ENCODE measurements around the gene CDH22. TPM values are rescaled to one million over a fixed set of nuclear protein-coding genes. Genes with fewer than 3 reads are reported as not detected.

CDH22 gene
- total and polyA plus RNA-seq, 2 experiments from 2014 or later: not detected

DNA sequence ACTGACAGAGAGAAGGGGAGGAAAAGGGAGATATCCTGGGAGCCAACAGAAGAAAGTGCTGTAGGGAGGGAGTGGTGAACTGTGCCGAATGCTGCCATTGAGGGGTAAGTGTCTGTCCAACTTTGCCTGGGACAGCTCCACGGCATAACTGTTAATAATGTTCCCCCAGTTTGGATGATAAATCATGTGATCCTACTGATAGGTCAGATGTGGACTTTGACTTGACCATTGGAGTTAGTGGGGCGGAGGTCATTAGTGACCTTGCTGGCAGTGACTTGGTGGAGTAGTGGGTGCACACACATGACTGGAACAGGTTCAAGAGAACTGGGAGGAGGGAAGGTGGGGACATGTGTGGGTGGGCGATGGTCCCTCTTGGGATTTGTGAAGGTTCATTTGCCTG, 50.4 kb downstream of the CDH22 start:
- Histone ChIP-seq H3K36me3 (no peaks in the 10 kb centered on the region), H3K4me1 (ENCODE audit: low read depth) (no peaks in the 10 kb centered on the region), H3K27ac (no peak overlapping the region), H3K27me3 (peaks cover 11% of the 10 kb centered on the region), H3K4me3 (no peak overlapping the region), H3K9me3 (ENCODE audit: low read depth) (no peaks in the 10 kb centered on the region)
- TF ChIP-seq, protein P1, sequence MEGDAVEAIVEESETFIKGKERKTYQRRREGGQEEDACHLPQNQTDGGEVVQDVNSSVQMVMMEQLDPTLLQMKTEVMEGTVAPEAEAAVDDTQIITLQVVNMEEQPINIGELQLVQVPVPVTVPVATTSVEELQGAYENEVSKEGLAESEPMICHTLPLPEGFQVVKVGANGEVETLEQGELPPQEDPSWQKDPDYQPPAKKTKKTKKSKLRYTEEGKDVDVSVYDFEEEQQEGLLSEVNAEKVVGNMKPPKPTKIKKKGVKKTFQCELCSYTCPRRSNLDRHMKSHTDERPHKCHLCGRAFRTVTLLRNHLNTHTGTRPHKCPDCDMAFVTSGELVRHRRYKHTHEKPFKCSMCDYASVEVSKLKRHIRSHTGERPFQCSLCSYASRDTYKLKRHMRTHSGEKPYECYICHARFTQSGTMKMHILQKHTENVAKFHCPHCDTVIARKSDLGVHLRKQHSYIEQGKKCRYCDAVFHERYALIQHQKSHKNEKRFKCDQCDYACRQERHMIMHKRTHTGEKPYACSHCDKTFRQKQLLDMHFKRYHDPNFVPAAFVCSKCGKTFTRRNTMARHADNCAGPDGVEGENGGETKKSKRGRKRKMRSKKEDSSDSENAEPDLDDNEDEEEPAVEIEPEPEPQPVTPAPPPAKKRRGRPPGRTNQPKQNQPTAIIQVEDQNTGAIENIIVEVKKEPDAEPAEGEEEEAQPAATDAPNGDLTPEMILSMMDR (IDR thresholded peaks at IDR 0.05; ENCODE audit: low read depth, low read length): no peak
- DNase-seq (ENCODE audit: low read depth in 1 of 2, low spot score in 1 of 2): no peak

DNA sequence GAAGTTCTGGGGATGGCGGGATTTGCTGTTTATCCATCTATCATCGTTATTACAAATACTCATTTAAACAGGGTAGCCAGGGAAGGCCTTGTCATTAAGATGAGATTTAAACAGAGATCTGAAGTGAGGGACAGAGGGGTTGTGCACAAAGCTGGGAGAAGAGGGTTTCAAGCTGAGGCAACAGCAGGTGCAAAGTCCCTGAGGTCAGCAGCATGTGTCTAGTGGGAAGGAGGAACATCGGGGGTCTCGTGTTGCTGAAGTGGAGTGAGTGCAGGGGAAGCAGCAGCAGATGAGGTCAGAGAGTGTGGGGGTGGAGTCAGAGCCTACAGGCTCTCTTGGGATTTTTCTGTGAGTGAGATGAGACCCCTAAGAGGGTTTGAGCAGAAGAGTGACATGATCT, 52.0 kb downstream of the CDH22 start:
- TF ChIP-seq, protein P1 (IDR thresholded peaks at IDR 0.05; ENCODE audit: low read depth, low read length): no peak
- no peaks in the 10 kb centered on the region for H3K36me3 ChIP-seq
- no peak overlapping the region for H3K4me3 ChIP-seq
- H3K4me1 ChIP-seq (ENCODE audit: low read depth): no peaks in the 10 kb centered on the region
- H3K27me3 ChIP-seq: peaks cover 27% of the 10 kb centered on the region
- no peaks in the 10 kb centered on the region for H3K9me3 ChIP-seq (ENCODE audit: low read depth)
- DNase-seq (ENCODE audit: low read depth in 1 of 2, low spot score in 1 of 2): no peak
- H3K27ac ChIP-seq: no peak overlapping the region

DNA sequence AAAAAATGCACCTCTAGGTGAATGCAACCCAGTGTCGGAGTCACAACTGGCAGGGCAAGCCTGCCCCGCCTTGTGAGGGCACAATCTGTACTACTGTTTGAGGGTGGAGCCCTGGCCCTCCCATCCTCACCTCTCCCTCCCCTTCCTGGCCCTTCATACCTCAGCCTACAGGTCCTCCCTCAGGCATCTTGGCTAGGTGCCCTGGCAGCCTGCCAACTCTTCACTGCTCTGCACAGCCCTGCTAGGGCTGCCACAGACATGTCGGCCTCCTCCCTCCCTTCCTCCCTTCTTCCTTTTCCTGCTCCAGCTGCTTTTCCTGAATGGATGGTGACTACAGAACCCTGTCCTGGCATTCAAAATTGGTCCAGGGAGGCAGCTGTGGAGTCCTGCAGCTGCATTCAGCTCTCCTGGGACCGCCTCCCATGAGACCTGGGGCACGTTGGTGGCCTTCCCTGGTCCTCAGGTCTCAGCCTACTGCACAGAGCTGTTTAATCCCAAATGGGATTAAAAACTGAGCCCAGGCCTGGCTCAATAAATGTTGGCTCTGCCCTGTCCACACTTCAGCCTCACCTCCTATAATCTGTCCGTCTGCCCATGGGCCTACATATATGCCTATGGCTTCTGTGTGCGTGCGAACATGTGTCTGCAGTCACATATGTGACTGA, 52.7 kb downstream of the CDH22 start:
- Histone ChIP-seq H3K27me3 (peaks cover 34% of the 10 kb centered on the region), H3K9me3 (ENCODE audit: low read depth) (no peaks in the 10 kb centered on the region), H3K4me3 (no peak overlapping the region), H3K36me3 (no peaks in the 10 kb centered on the region), H3K27ac (no peak overlapping the region), H3K4me1 (ENCODE audit: low read depth) (no peaks in the 10 kb centered on the region)
- TF ChIP-seq, protein P1 (IDR thresholded peaks at IDR 0.05; ENCODE audit: low read depth, low read length): no peak
- peak; percentile 61 to 88 for DNase-seq (ENCODE audit: low read depth in 1 of 2, low spot score in 1 of 2)

DNA sequence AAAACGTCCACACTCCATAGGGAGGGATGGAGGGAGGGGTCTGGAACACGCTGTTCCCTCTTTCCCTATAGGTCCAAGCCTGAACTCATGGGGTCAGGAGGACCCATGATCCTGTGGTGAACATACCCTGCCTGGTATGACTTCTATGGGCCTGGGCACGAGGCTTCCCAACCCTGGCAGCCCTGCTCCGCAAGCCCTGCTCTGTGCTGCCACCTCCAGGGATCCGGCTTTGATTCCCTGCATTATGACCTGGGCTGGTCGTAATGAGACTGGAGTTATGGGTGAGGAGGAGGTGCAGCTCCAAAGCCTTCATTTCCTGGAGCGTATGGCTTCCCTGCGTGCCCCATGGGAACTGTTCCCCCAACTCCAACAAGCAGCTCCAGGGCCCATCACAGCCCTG, 54.9 kb downstream of the CDH22 start:
- TF ChIP-seq, protein P1 (IDR thresholded peaks at IDR 0.05; ENCODE audit: low read depth, low read length): peak; percentile 29
- peaks cover 49% of the 10 kb centered on the region for H3K27me3 ChIP-seq
- no peaks in the 10 kb centered on the region for H3K9me3 ChIP-seq (ENCODE audit: low read depth)
- no peak overlapping the region for H3K27ac ChIP-seq
- H3K4me3 ChIP-seq: no peak overlapping the region
- no peaks in the 10 kb centered on the region for H3K4me1 ChIP-seq (ENCODE audit: low read depth)
- no peak for DNase-seq (ENCODE audit: low read depth in 1 of 2, low spot score in 1 of 2)
- H3K36me3 ChIP-seq: no peaks in the 10 kb centered on the region

DNA sequence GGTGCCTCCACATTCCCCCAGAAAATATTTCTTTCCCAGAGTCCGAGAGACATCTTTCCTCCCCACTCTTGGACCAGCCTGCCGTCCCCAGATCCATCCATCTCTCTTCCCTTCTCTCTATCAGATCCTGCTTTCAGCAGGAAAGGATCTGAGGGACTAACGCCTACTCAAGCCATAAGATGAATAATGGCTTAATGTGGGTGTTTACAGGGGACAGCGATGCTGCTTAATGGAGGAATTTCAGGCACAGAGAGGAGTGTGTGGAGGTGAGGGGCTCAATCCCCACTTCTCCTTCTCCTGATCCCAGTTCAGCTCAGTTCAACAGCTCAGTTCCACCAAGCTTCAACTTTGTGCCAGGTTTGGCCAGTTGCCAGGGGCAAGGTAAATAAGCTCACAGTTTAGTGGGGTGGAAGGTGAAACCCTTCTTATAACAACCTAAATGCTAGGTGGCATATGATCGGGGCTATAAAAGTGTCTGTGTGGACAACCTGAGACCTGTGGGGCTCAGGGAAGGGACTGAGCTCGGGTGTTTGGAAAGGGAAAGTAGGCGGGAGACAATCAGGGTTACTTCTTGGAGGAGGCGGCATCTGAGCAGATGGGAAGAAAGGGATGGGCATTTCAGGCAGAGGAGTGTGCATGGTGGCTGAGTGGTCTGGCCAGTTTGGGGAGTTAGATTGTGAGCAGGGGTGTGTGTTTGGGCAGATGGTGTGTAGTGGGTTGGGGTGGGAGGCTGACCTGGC, 55.8 kb downstream of the CDH22 start:
- DNase-seq (ENCODE audit: low read depth in 1 of 2, low spot score in 1 of 2): no peak
- Histone ChIP-seq H3K36me3 (no peaks in the 10 kb centered on the region), H3K27ac (no peak overlapping the region), H3K4me1 (ENCODE audit: low read depth) (no peaks in the 10 kb centered on the region), H3K27me3 (peaks cover 51% of the 10 kb centered on the region), H3K9me3 (ENCODE audit: low read depth) (no peaks in the 10 kb centered on the region), H3K4me3 (no peak overlapping the region)
- TF ChIP-seq, protein P1 (IDR thresholded peaks at IDR 0.05; ENCODE audit: low read depth, low read length): no peak
